NCI-H2171 (cell line): ENCODE data around the gene ADI1.
"Not testable (repeated sequence)": the region's sequence is repeated elsewhere in the genome, so short reads cannot be mapped to it uniquely, and the experiment has no call there.

Experiments used
- DNase-seq: peaks from one replicate; lab custom pipeline; 2025; lab: John Stamatoyannopoulos, UW

The ADI1 gene

DNA sequence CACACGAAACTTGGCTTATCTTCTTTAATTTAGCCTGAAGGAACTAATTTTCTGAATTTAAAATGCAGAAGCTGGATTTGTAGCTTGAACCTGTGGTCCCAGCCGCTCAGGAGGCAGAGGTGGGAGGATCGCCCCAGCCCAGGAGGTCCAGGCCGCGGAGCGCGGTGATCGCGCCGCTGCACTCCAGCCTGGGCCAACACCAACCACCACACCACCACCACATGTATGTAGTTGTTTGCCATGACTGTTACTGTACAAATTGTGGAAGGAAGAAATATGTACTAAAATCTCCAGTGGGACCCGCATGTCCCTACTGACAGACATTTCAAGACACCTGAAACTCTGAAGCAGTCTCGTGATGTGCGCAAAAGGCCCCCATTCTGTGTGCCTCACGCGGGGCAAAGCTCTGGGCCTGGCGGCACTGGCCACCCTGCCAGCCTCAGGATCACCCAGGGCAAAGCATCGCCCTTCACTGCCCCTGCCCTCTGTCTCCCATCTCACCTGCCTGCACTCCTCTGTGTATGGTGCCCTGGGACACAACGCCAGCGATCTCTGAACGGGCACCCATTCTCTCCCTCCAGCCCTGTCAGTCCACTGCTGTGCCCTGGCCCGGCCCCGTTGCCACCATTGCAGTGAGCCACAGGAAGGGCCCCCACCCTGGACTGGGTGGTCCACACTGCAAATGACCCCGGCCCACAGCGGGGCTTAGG is 10.1 kb upstream of the ADI1 start:
- DNase-seq, result no peak

DNA sequence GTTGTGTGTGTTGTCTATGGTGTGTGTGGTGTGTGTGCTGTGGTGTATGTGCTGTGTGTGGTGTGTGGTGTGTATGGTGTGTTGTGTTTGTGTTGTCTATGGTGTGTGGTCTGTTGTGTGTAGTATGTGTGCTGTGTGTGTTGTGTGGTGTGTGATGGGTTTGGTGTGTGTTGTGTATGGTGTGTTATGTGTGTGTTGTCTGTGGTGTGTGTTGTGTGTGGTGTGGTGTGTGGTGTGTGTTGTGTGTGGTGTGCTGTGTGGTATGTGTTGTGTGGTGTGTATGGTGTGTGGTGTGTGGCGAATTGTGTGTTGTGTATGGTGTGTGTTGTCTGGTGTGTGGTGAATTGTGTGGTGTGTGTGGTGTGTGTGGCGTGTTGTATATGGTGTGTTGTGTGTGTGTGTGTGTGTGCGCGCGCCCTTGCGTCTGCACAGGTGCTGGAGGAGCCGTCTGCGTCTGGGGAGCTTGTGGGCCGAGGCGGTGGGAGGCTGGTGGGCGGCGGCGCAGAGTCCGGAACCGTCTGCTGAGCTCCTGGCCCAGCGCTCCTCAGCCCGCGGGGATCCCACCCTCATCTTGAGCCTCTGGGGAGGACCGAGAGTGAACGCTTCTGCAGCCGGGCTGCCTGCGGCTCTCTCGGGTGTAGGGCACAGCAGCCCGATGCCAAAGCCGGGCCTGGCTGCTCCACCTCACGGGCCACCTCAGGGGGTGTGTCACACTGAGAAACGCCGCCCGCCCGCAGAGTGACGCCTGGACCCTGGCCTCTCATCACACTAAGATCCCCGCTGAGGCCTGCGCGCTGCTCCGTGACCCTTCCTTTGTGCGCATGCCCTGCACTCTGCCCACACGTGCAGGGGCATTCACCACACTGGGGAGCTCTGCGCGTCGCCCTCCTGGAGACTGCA is 8.8 kb upstream of the ADI1 start:
- DNase-seq, result no peak

DNA sequence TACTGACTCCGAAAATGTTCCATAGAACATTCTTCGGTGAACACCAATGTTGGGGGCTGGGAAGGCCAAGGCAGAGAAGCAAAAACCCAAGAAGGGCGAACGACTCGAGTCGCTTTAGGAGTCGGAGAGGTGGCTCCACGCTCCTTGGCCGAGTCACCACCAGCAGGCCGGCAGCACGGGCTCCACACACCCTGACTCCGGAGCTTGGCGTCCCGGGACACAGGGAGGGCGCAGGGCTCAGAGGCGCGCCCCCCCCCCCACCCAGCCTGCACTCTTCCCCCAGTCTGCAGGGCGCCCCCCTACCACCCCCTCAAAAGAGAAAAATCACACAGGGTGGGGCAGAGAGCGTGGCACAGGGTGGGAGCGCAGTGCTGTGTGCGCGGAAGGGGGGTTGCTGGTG is 7.5 kb upstream of the ADI1 start:
- no peak for DNase-seq

DNA sequence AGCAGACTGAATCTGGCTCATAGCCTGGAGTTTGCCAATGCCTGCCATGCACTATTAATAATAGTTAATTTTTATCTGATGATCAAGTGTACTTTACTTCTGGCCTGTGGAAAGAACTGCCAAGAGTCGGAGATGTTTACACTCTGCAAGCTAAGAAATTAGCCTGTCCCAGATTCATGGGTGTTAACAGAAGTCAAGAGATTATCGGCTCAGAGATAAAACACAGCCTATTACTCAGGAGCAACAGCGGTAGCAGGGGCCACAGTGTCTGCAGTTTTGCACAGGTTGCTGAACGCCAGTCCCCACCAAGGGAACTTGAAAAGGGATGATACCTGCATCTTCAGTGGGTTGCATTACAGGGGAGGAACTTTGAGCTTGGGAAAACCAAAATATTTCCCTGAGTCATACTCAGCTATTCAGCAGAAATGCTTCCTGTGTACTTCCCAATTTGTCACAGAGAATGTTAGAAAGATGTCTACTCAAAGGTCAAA is 4.3 kb upstream of the ADI1 start:
- no peak for DNase-seq

DNA sequence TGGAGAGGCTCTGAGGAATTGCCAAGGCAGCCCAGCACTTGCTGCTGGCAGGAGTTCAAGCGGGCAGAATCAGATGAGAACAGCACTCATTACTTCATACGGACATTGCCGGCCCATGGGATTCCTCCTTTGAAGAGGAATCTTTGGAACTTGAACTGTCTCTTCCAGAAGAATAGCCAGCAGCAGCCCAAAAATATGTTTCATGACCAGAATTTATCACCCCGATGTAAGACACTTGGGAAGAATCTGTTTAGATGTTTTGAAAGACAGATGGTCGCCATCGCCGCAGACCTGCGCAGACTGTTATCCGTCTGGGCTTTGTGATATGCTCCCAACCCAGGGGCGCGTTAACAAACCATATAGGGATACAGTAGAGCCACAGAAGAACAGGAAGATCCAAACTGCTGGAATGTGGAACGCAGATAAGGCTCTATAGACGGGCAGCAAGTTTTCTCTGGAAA is 3.7 kb upstream of the ADI1 start:
- DNase-seq, result no peak

DNA sequence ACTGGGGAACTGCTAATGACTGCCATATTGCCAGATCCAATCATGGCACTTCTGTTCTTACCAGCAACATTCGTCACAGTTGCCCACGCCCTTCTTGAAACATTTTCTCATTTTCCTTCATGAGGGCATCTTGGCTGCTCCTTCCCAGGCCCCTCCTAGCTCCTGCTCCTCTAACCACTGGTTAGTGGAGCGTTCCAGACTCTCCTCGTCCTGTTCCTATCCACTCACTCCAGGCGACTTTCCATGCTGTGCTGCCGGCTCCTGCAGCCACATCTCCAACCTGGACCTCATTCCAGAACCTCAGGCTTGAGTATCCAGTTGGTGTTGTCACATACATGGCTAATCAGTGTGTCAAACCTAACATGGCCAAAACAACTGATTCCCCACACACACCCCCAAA is 1.3 kb upstream of the ADI1 start:
- no peak for DNase-seq

DNA sequence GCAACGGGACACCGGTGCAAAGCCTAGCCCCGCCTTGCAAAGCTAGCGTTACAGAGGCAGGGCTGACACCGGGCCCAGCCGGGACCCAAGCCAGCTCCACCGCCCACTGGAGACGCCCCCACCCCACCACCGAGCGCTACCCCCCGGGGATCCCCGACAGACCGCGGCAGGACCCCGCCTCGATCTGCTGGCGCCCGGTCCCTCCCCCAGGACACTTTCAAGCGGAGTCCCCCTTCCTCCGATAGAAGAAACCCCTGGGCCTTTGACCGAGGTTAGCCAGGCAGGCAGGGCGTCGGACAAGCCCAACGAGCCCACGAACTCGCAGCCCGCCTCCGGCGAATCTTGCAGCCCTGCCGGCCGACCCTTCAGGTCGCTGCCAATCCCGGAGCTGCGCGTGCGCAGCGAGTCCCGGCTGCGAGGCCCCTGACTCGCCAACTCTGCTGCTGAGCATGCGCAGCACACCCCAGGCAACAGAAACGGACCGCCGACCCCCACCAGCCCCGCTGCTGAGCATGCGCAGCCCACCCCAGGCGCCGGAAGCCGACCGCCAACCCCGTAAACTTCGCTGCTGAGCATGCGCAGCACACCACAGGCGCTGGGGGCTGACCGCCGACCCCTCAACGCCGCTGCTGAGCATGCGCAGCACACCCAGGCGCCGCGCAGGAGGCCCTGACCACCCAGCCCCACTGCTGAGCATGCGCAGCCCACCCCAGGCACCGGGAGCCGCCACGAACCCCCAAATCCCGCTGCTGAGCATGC is 656 bp downstream of the ADI1 start:
- DNase-seq, result peak; percentile 97

DNA sequence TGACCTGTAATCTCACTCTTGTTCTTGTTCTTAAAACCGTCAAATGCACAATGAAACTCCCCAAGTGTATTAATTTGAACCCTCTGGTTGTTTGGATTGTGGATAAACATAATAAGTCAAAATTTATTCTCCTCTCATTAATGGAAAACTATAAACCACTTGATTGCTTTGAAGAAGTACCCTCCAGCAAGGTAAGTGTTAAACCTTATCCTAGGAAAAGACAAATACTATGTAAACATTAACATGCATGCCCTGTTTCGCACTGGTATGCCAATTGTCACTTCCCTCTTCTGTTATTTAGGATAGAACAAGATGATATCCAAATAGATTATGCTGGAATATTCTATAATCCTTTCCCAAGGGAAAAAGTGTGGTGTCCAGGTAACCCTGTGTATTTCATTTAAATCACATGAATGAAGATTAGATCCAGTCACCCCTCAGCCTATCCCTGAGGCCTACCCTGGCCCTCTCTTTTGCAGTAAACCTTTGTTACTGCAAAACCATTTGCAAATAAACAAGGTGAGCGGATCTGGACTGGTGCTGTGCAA is 1.3 kb downstream of the ADI1 start:
- no peak for DNase-seq

DNA sequence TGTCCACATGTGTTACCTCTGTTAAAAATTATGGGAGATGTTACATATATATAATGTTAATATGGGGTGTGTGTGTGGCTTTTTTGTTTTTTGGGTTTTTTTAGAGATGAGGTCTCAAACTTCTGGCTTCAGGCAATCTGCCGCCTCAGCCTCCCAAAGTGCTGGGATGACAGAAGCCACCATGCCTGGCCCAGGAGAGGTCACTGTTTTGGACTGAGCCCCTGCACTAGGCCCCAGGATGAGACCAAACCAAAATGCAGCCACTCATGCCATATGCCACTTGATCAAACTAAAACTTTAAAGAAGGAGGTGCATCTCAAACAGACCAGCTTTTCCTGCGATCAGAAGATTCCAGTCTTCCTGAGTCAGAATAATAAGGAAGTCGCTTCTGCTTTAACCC is 2.5 kb downstream of the ADI1 start:
- no peak for DNase-seq

DNA sequence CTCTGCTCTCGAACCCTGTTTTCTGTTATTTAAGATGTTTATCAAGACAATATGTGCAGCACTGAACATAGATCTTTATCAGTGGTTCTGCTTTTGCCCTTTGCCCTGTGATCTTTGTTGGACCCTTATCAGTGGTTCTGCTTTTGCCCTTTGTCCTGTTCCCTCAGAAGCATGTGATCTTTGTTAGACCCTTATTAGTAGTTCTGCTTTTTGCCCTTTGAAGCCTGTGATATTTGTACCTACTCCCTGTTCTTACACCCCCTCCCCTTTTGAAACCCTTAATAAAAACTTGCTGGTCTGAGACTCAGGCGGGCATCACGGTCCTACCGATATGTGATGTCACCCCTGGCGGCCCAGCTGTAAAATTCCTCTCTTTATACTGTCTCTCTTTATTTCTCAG is 3.9 kb downstream of the ADI1 start:
- DNase-seq, result not testable (repeated sequence)

DNA sequence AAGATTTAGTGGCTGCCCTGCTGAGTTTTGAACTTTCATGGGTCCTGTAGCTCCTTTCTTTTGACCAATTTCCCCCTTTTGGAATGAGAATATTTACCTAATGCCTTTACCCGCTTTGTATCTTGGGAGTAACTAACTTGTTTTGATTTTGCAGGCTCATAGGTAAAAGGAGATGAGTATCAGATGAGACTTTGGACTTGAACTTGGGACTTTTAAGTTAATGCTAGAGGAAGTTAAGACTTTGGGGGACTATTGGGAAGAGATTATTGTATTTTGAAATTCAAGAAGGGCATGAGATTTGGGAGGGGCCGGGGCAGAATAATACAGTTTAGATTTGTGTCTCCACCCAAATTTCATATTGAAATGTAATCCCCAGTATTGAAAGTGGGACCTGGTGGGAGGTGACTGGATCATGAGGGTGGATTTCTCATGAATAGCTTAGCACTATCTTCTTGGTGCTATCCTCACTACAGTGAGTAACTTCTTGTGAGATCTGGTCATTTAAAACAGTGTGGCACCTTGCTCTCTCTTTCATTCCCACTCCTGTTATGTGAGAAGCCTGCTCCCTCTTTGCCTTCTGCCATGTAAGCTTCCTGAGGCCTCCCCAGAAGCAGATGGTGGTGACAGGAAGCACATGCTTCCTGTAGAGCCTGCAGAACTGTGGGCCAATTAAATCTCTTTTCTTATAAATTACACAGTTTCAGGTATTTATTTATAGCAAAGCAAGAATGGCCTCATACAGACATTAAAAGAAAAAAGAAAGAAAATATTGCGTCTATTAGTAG is 6.1 kb downstream of the ADI1 start:
- no peak for DNase-seq

DNA sequence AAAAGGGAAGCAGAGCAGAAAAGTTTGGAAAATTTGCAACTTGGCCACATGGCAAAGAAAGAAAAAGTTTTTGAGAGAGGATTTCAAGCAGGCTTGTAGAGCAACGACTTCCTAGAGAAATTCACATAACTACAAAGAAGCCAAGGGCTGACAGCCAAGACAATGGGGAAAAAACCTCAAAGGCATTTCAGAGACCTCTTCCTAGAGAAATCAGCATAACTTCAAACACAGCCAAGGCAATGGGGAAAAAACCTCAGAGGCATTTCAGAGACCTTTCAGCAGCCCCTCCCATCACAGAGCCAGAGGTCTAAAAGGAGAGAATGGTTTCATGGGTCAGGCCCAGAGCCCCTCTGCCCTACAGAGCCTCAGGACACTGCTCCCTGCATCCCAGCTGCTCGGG is 7.2 kb downstream of the ADI1 start:
- DNase-seq, result no peak

DNA sequence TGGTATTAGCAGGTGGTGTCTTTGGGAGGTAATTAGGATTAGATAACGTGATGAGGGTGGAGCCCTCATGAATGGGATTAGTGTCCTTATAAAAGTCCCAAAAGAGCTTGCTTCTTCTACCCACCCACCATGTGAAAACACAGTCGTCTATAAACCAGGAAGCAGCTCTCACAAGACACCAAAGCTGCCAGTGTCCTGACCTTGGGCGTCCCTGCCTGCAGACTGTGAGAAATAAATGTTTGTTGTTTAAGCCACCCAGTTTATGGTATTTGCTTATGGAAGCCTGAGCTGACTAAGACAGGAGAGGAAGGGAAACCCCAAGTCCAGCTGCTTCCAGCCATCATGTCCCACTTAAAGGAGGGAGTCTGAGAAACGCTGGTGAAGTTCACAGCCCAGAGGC is 13.6 kb downstream of the ADI1 start:
- DNase-seq, result no peak

DNA sequence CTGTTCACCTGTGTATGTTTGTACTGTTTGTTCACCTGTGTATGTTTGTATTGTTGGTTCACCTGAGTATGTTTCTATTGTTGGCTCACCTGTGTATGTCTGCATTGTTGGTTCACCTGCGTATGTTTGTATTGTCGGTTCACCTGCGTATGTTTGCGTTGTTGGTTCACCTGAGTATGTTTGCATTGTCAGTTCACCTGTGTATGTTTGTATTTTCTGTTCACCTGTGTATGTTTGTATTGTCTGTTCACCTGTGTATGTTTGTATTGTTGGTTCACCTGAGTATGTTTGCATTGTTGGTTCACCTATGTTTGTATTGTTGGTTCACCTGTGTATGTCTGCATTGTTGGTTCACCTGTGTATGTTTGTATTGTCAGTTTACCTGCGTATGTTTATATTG is 14.6 kb downstream of the ADI1 start:
- no peak for DNase-seq

DNA sequence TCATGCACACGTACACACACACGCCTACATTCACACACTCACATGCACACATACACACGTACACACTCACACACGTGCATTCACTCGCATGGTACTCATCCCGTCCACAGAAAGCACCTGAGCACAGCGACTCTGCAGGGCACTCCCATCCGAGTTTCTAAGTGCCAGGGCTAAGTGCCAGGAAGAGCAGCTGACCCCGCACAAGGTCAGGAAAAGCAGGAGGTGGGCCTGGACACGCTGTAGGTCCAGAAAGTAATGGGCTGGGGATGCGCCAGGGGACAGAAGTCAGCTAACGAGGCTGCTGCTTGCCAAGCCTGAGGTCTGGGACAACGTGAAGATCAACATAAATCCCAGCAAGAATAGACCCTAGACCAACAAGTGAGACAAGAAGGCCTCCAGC is 15.8 kb downstream of the ADI1 start:
- DNase-seq, result no peak

DNA sequence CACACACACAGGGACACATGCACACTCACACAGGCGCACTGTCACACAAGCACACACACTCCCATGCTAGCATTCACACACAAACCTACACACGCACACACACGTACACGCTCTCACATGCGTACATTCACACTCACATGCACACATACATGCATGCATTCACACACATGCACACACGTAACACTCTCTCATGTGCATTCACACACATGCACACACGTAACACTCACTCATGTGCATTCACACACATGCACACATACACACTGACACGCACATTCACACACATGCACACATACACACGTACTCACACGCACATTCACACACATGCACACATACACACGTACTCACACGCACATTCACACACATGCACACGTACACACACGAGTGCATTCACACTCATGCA is 16.3 kb downstream of the ADI1 start:
- DNase-seq, result no peak

DNA sequence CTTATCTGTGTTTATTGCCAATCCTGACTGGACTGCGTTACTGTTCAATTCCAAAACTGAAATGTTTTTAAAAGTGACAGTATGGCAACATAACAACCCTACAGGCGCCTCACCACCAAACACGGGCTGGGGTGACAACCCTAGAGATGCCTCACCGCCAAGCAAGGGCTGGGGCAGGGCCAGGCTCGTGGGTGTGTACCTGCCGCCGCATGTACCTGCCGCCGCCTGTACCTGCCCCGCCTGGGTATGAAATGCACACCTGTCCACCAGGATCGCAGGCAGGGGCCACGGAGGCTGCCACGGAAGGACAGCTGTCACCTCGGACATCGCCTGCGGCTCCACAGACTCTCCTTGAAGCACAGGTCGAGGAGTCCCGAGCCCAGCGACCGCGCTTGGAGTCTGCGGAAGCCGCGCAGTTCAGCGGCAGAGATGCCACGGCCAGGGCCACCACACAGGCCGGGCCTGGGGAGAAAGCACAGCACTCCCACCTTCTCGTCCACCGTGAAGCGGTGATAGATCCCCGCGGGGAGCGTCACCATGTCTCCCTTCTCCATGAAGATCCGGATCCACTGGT is 18.9 kb downstream of the ADI1 start:
- DNase-seq, result no peak

DNA sequence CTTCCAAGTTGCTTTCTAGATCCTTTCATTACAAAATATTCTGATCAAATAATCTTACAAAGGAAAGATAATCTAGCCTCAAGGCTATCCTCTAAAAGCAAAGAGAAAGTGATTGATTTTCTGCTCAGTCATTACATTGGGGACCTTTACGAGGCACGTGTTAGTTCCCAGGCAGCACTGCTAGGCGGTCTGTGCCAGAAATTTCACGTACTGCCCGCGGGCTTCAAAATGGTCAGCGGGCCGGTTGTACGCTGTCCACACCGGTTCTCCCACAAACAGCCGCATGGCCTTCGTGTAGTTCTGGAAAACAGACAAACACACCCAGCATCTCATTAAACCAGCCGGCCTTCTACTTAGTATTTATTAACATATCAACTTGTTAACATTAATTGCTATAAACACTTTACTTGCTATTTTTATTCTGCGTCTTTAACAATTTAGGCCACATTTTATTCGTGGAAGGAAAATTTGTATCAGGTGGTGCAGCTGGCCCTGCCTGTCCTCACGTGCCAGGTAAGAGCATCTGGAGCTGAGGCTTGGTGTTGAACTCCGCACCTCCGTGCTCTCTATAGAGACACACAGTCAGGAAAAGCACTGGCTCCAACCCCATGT is 20.4 kb downstream of the ADI1 start:
- DNase-seq, result no peak

DNA sequence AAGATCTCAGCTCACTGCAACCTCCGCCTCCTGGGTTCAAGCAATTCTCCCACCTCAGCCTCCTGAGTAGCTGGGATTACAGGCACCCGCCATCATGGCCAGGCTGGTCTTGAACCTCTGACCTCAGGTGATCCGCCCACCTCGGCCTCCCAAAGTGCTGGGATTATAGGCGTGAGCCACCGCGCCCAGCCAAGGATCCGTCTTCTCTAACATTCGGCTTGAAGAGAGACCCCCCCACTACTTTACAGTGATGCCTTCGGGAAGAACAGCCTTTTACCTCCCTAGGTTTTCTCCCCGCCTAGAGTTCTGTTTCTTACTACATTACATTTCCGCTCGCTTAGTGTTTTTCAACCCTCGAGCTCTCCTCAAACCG is 22.6 kb downstream of the ADI1 start:
- not testable (repeated sequence) for DNase-seq

DNA sequence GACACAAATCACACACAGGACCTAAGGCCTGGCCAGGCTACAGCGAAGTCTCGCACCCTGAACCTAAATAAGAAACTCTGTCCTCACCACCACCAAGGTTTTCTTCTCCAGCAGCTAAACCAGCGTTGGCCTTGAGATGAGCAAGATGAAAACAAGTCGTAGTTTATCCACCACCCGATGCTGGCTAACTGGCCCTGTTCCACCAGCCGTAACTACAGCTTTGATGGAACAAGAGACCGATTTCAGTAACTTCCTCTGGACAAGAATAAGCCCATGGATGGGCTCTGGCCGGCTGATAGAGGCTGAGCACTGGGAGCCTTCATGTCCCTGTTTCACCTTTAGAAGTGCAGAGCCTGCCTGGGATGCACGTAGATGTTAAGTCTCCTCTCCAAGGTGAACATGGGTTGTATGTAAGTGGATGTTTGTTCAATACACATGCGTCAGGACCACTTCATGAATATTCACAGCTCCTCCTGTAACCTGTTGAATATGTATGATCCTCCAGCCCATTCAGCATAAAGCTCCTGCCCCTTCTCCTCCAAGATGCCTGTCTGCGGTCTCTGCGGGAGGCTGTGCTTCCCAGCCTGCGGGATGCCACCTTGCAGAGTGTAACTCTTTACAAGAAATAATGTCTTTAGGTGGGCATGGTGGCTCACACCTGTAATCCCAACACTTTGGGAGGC is 24.2 kb downstream of the ADI1 start:
- DNase-seq, result no peak
